Measurements from ENCODE around the gene PFN3.
A peak's percentile ranks its signal among the peaks of the same experiment; 100 is the strongest.

The PFN3 gene, protein sequence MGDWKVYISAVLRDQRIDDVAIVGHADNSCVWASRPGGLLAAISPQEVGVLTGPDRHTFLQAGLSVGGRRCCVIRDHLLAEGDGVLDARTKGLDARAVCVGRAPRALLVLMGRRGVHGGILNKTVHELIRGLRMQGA

DNA sequence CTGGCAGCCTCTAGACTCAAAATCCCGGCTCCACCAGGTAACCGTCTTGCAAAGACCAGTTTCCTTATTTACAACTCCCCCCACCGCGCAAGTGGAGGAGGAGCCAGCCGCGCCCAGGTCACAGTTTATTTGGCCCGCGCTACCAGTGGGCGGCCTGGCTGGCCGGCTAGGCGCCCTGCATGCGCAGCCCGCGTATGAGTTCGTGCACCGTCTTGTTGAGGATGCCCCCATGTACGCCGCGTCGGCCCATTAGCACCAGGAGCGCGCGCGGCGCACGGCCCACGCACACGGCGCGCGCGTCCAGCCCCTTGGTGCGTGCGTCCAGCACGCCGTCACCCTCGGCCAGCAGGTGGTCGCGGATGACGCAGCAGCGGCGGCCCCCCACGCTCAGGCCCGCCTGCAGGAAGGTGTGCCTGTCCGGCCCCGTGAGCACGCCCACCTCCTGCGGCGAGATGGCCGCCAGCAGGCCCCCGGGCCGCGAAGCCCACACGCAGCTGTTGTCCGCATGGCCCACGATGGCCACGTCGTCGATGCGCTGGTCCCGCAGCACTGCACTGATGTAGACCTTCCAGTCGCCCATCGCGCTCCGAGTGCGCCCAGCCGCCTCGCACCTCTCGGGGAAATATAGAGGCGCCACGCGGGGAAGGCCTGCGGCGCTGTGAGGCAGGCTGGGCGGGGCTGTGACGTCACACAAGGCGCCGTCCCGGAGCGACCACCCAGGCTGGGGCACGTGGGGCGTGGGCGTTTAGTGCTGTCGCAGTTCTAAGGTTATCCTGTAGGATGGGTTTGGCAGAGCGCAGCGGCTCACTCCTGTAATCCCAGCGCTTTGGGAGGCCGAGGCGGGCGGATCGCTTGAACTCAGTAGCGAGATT lies at the start of gene PFN3:
PFN3 (minus strand) TSS at position 665 of the 872 bp plus-strand sequence; CDS start at position 580, 85 bp downstream.
- no peak for DNase-seq

GRCh38 chr5:177449140-177450061 lies 48.9 kb upstream of the PFN3 start:
- no peak for DNase-seq

GRCh38 chr5:177448244-177448950 lies 47.9 kb upstream of the PFN3 start:
- DNase-seq, result no peak

DNA sequence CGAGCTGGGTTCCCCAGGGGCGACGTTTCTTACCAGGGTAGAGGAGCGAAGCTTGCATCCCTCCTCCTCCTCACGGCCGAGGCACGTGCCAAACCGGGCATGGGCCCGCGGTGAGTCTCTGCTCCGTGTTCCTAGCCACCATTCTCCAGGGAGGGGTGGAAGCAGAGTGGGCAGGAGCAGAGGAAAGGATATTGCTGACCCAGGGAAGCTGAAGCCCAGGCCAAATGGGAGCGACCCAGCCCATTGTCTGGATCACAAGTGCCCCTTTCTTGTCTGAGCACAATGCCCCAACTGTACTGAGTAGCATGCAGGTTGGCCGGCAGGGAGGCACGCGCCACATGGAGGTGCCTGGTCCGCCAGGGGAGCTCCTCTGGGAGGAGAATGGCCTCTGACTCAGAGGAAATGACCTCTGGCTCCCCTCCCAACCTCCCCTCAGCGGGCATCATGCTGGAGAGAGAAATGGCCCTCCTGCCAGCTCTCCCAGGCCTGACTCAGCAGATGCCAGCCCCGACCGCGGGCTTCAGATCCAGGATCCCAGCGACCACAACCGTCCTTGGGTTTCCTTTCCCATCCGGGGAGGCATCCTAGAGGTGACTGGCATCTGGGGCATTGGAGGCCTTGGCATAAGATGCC lies 47.3 kb upstream of the PFN3 start:
- peak; percentile 59 for DNase-seq

GRCh38 chr5:177447066-177447610 lies 46.7 kb upstream of the PFN3 start:
- DNase-seq, result peak; percentile 87

- DNase-seq, result peak; percentile 76
Measured at GRCh38 chr5:177446200-177447065, 46.0 kb upstream of the PFN3 start, which contains the start of gene PRR7. TSS of gene PRR7 (plus strand) at chr5:177446814. CDS start at chr5:177455068, 8,254 bp downstream.

DNA sequence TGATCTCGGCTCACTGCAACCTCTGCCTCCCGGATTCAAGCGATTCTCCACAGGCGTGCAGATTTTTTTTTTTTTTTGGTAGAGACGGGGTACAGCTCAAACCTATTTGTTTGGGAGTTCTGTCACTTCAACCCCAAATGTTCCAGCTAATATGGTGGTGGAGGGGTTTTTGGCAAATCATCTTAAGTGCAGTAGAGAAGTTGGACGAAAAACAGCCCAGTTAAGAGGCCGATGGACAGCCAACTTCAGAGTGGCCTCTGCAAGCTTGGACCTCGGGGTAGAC lies 45.4 kb upstream of the PFN3 start:
- DNase-seq, result no peak

DNA sequence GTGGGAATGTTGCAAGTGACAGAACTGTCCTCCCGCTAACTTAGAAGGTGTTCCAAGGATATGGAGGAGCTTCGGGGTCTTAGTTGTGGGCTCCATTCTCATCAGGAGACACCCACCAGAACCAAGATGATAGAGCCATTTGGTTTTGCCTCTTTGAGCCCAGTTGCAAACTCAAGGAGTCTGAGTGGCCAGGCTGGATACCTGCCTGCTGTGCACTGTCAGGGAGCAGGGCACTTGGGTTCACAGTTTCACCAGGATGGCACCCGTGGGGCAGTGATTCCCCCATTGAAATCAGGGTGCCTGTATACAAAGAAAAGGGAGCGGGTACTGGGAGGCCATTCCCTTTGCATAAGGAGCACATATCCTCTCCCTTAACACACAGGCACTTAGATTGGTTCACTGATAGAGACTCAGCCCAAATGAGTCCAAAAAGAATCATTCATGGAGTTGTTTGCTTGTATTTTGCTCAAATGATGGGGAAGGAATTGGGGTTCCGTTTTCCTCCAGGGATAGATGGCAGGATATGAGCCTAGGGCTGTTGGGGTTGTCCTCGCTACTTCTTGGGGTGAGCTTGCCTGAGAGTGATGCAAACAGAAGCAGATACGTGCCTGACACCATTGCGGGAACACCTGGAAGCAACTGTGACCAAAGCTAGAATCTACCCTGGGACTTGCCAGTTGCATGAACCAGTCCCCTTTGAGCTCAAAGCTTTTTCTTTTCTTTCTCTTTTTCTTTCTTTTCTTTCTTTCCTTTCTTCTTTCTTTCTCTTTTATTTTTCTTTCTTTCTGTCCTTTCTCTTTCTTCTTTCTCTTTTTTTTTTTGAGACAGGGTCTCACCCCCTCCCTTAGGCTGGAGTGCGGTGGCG lies 44.8 kb upstream of the PFN3 start:
- no peak for DNase-seq

DNA sequence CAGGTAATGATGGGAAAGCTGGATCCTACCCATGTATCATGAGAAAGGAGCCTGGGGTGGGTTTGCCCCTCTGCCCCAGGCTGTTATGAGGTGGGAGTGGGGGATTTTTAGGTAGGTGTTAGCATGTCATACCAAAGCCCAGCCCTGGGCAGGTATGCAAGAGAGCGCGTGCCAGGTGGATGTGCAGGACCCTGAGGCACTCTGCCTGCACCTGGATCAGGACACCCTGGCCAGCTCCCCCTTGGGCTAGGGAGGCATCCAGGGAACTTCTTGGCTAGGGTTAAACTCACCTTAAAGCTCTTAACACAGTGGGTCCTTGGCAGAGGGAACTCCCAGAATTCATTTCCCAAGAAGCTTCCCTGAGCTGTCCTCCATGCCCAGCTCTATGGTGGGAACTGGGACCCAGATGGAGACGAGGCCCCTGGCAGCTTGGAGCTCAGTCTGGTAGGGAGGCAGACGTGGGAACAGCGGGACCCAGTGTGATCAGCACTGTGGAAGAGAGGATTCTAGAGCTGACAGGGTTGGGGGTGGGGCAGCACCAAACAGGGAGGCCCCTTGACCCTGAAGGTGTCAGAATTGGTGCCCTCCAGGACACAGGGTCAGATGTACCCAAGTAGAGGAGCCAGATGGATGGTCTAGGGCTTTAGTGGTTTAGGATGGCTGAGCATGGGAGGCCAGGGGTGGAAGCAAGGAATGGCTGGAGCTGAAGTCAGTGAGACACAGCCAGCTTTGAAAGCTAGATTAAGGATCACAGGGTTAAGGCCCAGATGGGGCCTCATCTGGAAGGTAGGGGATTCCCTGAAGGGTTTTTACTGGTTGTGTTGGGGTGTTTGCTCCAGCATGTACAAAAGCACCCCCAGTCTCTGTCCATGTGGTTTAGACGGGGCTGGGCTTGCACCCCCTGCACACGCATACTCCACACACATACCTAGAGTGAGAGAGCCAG lies 43.9 kb upstream of the PFN3 start:
- no peak for DNase-seq

DNA sequence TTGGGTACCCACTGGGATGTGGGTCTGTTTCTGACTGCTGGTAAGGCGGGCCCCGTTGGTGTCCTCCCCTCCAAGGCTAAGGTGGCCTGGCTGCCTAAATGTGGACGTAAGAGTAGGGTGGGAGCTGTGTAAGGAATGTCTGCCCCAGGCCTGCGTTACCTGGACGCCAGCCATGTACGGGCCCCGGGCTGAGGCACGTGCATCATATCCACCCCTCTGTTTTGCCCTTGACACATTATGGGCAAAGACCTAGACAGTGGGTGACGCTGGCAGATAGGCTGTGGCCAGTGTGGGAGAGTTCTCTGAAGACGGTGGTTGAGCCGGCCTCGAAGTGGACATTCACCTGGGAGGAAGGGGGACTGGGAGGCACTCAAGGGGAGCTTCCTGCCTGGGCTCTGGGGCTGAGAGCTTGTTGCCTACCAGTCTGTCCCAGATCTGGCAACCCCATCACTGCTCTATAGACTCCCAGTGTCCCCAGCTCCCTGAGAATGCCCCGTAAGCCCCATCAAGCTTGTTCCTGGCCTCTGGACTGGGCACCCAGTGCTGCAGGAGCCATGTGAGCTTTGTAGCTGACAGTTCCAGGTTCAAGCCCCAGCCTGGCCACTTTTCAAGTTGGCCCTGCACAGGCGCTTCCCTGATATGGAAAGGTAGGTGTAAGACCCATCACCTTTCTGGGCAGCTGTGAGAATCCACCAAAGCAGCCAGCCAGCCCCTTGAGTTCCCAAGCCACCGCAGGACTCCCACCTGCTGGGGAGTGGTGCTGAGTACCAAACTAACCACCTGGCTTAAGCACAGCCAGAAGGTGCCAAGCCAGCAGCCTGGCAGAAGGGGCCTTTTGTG lies 42.9 kb upstream of the PFN3 start:
- no peak for DNase-seq

- DNase-seq, result peak; percentile 16
Measured at GRCh38 chr5:177442066-177442826, 41.8 kb upstream of the PFN3 start.

- DNase-seq, result peak; percentile 13
Measured at GRCh38 chr5:177440990-177441780, 40.7 kb upstream of the PFN3 start.

DNA sequence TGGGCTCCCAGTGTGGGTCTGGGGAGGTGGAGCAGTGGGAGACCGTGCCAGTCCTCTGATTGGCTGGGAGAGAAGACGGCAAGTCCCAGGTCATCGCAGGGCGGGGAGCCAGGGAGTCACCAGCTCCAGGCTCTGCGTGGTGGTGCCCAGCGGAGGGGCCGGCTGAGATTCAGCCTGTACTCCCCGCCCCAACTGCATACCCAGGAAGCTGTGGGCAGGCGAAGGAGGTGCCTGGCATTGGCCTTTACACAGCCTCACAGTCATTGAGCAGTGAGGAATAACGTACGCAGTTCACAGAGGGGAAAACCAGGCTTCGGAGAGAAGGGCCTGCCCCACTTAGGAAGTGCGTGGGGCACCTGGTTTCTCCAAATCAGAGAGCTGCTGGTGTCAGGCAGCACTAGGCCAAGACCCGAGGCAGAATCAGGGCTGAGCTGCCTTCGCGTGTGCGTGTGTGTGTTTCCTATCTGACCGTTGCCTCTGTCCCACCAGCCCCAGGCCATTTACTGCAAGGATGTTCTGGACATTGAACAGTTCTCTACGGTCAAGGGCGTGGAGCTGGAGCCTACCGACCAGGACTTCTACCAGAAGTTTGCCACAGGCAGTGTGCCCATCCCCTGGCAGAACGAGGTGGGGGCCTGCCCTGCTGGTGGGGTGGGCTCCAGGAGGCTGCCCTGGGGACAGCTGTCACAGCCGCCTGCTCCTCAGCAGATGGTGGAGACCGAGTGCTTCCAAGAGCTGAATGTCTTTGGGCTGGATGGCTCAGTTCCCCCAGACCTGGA lies 39.9 kb upstream of the PFN3 start:
- peak; percentile 47 for DNase-seq

GRCh38 chr5:177439518-177440053 lies 39.1 kb upstream of the PFN3 start:
- no peak for DNase-seq

GRCh38 chr5:177438468-177438867 lies 38.0 kb upstream of the PFN3 start:
- DNase-seq, result peak; percentile 16
